Measurements from ENCODE around the gene KLHL3. TPM values are rescaled to one million over a fixed set of nuclear protein-coding genes. Genes with fewer than 3 reads are reported as not detected.

Gene KLHL3
- total and polyA plus RNA-seq, 4 donors = 0.91 to 8.8 (median 3.7) TPM

DNA sequence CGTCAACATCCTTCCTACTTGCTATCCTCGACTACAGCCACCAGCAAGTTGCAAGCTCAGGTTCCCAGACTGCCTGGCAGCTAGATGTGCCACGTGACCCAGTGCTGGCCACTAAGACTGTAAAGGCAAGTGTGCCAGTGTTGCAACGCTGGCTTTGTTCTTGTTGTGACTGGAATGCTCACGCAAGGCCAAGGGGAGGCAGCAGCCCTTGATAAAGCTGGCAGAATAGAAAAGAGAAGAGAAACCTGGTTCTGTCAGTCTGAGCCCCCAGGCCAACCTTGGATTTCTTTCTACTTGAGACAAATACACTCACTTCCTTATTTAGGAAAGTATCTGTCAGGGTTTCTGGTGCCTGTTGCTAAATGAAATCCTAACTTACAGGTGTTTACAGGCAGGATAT, 113.0 kb downstream of the KLHL3 start:
- no peak for DNase-seq (ENCODE audit: low spot score)
- Histone ChIP-seq H3K27ac (ENCODE audit: low read depth in 1 of 2, low read length in 2 of 2) (peak overlapping the region; percentile 50 to 58), H3K36me3 (ENCODE audit: control insufficient read depth in 4 of 4, insufficient read depth in 3 of 4, low read depth in 1 of 4, low read length in 3 of 4) (no peaks in the 10 kb centered on the region), H3K4me1 (ENCODE audit: control insufficient read depth in 4 of 4, insufficient read depth in 4 of 4, low read length in 3 of 4) (peaks cover 2 to 31% (median 22%) of the 10 kb centered on the region in 4 donors), H3K4me3 (ENCODE audit: low read depth in 1 of 3, low read length in 3 of 3) (no peak overlapping the region), H3K27me3 (ENCODE audit: control insufficient read depth in 4 of 4, insufficient read depth in 4 of 4, low read length in 3 of 4) (no peaks in the 10 kb centered on the region), H3K9me3 (ENCODE audit: control insufficient read depth in 4 of 4, low read length in 3 of 4) (no peaks in the 10 kb centered on the region), H3K9ac (ENCODE audit: low read depth in 1 of 2, low read length in 2 of 2) (no peak overlapping the region)
- 30% methylated on average over 5 of the region's 5 CpGs for WGBS
- TF ChIP-seq GABPA (IDR thresholded peaks at IDR 0.05 in 1 of 2, conservative IDR thresholded peaks at IDR 0.05 in 1 of 2) (no peak), YY1 (IDR thresholded peaks at IDR 0.05) (peak; percentile 54), SP1 (IDR thresholded peaks at IDR 0.05) (peak; percentile 49), TAF1 (conservative IDR thresholded peaks at IDR 0.05) (no peak), HNF4A (conservative IDR thresholded peaks at IDR 0.05) (peak; percentile 62 to 67), RXRA (IDR thresholded peaks at IDR 0.05) (peak; percentile 47 to 67), RAD21 (IDR thresholded peaks at IDR 0.05) (peak in 1 of 2 donors; percentile 11), FOXA1 (IDR thresholded peaks at IDR 0.05) (no peak), JUND (IDR thresholded peaks at IDR 0.05) (peak in 1 of 2 donors; percentile 35), HNF4G (IDR thresholded peaks at IDR 0.05) (no peak), EGR1 (IDR thresholded peaks at IDR 0.05; ENCODE audit: low read depth in 2 of 2) (no peak), NR2F2 (IDR thresholded peaks at IDR 0.05) (no peak), FOXA2 (IDR thresholded peaks at IDR 0.05) (peak; percentile 22)
- TF ChIP-seq, protein P1, sequence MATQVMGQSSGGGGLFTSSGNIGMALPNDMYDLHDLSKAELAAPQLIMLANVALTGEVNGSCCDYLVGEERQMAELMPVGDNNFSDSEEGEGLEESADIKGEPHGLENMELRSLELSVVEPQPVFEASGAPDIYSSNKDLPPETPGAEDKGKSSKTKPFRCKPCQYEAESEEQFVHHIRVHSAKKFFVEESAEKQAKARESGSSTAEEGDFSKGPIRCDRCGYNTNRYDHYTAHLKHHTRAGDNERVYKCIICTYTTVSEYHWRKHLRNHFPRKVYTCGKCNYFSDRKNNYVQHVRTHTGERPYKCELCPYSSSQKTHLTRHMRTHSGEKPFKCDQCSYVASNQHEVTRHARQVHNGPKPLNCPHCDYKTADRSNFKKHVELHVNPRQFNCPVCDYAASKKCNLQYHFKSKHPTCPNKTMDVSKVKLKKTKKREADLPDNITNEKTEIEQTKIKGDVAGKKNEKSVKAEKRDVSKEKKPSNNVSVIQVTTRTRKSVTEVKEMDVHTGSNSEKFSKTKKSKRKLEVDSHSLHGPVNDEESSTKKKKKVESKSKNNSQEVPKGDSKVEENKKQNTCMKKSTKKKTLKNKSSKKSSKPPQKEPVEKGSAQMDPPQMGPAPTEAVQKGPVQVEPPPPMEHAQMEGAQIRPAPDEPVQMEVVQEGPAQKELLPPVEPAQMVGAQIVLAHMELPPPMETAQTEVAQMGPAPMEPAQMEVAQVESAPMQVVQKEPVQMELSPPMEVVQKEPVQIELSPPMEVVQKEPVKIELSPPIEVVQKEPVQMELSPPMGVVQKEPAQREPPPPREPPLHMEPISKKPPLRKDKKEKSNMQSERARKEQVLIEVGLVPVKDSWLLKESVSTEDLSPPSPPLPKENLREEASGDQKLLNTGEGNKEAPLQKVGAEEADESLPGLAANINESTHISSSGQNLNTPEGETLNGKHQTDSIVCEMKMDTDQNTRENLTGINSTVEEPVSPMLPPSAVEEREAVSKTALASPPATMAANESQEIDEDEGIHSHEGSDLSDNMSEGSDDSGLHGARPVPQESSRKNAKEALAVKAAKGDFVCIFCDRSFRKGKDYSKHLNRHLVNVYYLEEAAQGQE (IDR thresholded peaks at IDR 0.05) = no peak
- TF ChIP-seq, protein P2, sequence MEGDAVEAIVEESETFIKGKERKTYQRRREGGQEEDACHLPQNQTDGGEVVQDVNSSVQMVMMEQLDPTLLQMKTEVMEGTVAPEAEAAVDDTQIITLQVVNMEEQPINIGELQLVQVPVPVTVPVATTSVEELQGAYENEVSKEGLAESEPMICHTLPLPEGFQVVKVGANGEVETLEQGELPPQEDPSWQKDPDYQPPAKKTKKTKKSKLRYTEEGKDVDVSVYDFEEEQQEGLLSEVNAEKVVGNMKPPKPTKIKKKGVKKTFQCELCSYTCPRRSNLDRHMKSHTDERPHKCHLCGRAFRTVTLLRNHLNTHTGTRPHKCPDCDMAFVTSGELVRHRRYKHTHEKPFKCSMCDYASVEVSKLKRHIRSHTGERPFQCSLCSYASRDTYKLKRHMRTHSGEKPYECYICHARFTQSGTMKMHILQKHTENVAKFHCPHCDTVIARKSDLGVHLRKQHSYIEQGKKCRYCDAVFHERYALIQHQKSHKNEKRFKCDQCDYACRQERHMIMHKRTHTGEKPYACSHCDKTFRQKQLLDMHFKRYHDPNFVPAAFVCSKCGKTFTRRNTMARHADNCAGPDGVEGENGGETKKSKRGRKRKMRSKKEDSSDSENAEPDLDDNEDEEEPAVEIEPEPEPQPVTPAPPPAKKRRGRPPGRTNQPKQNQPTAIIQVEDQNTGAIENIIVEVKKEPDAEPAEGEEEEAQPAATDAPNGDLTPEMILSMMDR (IDR thresholded peaks at IDR 0.05; ENCODE audit: low read depth, low read length, missing input control) = no peak
- TF ChIP-seq, protein P3, sequence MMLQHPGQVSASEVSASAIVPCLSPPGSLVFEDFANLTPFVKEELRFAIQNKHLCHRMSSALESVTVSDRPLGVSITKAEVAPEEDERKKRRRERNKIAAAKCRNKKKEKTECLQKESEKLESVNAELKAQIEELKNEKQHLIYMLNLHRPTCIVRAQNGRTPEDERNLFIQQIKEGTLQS (IDR thresholded peaks at IDR 0.05) = no peak
- TF ChIP-seq, protein P4, sequence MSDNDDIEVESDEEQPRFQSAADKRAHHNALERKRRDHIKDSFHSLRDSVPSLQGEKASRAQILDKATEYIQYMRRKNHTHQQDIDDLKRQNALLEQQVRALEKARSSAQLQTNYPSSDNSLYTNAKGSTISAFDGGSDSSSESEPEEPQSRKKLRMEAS (IDR thresholded peaks at IDR 0.05) = no peak
- TF ChIP-seq, protein P5, sequence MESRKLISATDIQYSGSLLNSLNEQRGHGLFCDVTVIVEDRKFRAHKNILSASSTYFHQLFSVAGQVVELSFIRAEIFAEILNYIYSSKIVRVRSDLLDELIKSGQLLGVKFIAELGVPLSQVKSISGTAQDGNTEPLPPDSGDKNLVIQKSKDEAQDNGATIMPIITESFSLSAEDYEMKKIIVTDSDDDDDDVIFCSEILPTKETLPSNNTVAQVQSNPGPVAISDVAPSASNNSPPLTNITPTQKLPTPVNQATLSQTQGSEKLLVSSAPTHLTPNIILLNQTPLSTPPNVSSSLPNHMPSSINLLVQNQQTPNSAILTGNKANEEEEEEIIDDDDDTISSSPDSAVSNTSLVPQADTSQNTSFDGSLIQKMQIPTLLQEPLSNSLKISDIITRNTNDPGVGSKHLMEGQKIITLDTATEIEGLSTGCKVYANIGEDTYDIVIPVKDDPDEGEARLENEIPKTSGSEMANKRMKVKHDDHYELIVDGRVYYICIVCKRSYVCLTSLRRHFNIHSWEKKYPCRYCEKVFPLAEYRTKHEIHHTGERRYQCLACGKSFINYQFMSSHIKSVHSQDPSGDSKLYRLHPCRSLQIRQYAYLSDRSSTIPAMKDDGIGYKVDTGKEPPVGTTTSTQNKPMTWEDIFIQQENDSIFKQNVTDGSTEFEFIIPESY (IDR thresholded peaks at IDR 0.05) = peak; percentile 12

Data from liver (tissue), 9 donors.